Activated T-cell treated with anti-CD3 and anti-CD28 coated beads, Interleukin-2, amount 50 U/mL, for 4 hours (primary cell): ENCODE measurements around the gene G0S2. TPM values are rescaled to one million over a fixed set of nuclear protein-coding genes. Genes with fewer than 3 reads are reported as not detected.

ENCODE experiments used
- ATAC-seq, 2 donors: fragments of 200-7000 bp; cut with Tn5 transposase; one replicate each; pipeline ENCODE4 v1.10.0; 2021
- DNase-seq: peaks from one replicate; pipeline ENCODE4 v3.0.0-alpha.2; 2020
- H3K27me3 Mint-ChIP-seq: one replicate; pipeline ENCODE4 v1.8.0; 2021; ENCODE audit warnings: low read depth, mixed read lengths
- H3K36me3 Mint-ChIP-seq: one replicate; pipeline ENCODE4 v1.8.0; 2022; ENCODE audit warnings: mixed read lengths; ENCODE audit not compliant: insufficient read depth
- H3K4me1 Mint-ChIP-seq: one replicate; pipeline ENCODE4 v1.8.0; 2021; ENCODE audit warnings: low read depth, mixed read lengths
- H3K4me3 Mint-ChIP-seq: one replicate; pipeline ENCODE4 v1.8.0; 2021; ENCODE audit warnings: mild to moderate bottlenecking, moderate library complexity, mixed read lengths
- H3K9me3 Mint-ChIP-seq: one replicate; pipeline ENCODE4 v1.8.0; 2021; ENCODE audit warnings: mixed read lengths
- total RNA-seq, 3 donors: library from RNA; stranded (reverse); gene quantifications; one replicate each; pipeline ENCODE4 v1.2.1, GENCODE V29; 2021

G0S2 gene
- total RNA-seq, 3 donors from 2014 or later, result 16.3 to 55.6 (median 39.0) TPM

DNA sequence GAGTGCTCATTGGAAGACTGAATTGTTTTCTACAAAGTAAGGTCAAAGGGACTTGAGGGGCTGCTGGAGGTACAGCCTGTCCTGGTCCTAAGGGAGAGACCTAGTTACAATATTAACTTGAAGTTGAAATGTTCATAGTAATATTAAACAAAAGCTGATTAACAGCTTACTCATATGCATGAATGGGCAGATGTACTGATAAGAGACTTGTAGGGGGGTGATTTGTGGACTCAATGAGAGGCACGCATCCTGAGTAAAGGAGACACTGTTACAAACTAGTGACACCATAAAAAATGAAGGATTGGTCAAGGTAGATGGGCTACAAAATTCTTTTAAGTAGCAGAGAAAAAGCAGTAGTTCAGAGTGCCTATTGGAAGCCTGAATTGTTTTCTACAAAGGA is 32.1 kb downstream of the G0S2 start:
- no peaks in the 10 kb centered on the region for H3K9me3 Mint-ChIP-seq
- no peak overlapping the region for H3K4me3 Mint-ChIP-seq
- ATAC-seq, result no peak
- peaks cover 50% of the 10 kb centered on the region for H3K4me1 Mint-ChIP-seq
- no peak for DNase-seq
- peaks cover 5% of the 10 kb centered on the region for H3K27me3 Mint-ChIP-seq
- no peaks in the 10 kb centered on the region for H3K36me3 Mint-ChIP-seq

DNA sequence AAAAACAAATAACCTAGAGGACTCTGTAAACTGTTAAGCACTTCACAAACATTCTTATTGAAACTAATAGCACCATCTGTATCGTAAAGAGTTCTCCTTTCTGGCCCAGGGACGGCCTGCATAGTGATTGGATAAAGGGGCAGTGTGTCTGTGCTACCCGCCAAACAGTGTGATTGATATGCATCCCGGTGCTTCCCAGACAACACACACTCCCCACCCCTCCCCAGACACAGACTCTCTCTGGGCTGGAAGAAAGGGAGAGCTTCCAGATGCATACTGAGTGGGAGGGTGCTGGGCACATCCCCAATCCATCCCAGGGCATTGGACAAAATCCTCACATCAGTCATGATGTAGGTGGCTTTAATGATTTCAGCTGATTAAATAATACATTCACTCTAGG is 33.1 kb downstream of the G0S2 start:
- ATAC-seq, result no peak
- Mint-ChIP-seq H3K36me3 (no peaks in the 10 kb centered on the region), H3K4me3 (no peak overlapping the region), H3K9me3 (no peaks in the 10 kb centered on the region), H3K4me1 (peaks cover 50% of the 10 kb centered on the region), H3K27me3 (peaks cover 5% of the 10 kb centered on the region)
- no peak for DNase-seq

DNA sequence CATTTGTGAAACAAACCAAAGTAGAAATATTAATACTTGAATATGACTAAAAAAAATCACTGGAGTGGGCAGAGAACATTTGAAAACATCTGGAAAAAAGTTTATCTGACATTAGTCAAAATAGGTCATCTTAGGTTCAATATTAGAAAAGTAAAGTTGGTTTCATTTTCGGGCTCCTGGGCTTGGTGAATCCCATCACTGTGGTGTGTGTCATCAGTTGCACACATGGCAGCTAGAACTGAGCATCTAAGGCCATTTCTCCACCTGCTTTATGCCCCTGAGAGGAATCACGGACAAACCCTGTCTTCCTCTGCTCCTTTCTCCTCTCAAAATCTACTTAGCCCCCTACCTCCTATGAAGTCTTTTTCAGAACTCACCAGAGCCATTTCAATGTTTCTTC is 34.9 kb downstream of the G0S2 start:
- DNase-seq, result no peak

DNA sequence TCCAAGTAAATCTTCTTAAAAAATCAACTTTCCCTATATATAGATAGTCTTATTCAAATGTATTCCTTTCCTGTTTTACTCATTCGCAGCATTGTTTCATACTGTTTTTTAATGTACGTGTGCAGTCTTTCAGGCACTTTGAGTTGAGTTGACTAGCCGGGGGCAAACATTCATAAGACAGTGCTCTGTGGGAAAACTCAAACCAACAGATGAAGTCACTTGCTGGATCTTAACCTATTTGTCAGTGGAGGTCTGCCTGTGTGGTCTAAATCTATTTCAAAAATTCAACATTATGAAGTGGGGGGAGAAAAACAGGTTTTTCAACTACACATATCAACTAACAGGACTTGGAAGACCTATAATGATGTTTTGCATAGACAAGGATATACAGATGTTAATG is 35.6 kb downstream of the G0S2 start:
- DNase-seq (no peak), ATAC-seq (peak in 1 of 2 donors; percentile 23)
- Mint-ChIP-seq H3K9me3 (no peaks in the 10 kb centered on the region), H3K4me3 (no peak overlapping the region), H3K27me3 (no peaks in the 10 kb centered on the region), H3K4me1 (peaks cover 43% of the 10 kb centered on the region), H3K36me3 (peaks cover 2% of the 10 kb centered on the region)

More for the DNA sequence above, 34.9 kb downstream of the G0S2 start:
- Mint-ChIP-seq H3K9me3 (no peaks in the 10 kb centered on the region), H3K4me1 (peaks cover 40% of the 10 kb centered on the region), H3K27me3 (no peaks in the 10 kb centered on the region), H3K4me3 (peak overlapping the region; percentile 17), H3K36me3 (peaks cover 2% of the 10 kb centered on the region)
- ATAC-seq, result peak in 1 of 2 donors; percentile 38

DNA sequence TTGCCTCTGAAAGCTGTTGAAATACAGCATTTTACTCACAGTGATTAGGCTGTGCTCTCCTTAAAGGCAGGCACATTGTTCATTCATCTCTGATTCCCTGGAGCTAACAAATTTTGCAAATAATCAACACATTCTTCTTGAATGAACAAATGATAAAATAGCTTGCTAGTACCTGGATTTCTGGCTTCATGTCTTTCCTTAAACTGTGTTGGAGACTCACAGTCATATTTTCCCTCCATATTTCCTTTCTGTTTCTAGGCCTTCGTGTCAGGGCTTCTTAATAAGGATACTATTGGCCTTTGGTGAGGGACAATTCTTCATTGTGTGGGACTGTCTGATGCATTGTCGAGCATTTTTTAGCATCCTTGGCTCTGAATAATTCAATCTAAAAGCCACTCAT is 39.1 kb downstream of the G0S2 start:
- Mint-ChIP-seq H3K4me1 (peaks cover 42% of the 10 kb centered on the region), H3K36me3 (peaks cover 2% of the 10 kb centered on the region)

DNA sequence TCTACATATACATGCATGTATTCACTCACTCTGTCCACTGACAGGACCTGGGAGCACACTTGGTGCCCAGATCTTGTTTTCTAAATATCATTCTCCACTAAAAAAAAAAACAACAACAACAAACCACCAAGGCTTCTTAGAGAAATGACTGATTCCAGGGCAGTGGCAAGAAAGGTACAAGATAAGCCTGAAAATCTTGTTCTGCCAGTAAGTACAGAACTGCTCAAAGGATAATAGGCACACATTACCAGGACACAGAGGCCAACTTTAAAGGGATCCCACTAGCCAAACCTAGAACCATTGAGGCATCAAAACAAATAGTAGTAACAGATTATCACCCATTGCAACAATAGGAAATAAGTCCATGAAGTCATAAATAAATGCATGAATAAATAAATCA is 40.1 kb downstream of the G0S2 start:
- no peaks in the 10 kb centered on the region for H3K27me3 Mint-ChIP-seq
- no peaks in the 10 kb centered on the region for H3K9me3 Mint-ChIP-seq
- no peak for ATAC-seq
- H3K4me1 Mint-ChIP-seq, result peaks cover 32% of the 10 kb centered on the region
- DNase-seq, result no peak
- peak overlapping the region; percentile 25 for H3K4me3 Mint-ChIP-seq
- peaks cover 2% of the 10 kb centered on the region for H3K36me3 Mint-ChIP-seq

More for the DNA sequence above, 39.1 kb downstream of the G0S2 start:
- DNase-seq (no peak), ATAC-seq (no peak)
- H3K4me3 Mint-ChIP-seq, result peak overlapping the region; percentile 54
- H3K27me3 Mint-ChIP-seq, result no peaks in the 10 kb centered on the region
- no peaks in the 10 kb centered on the region for H3K9me3 Mint-ChIP-seq

DNA sequence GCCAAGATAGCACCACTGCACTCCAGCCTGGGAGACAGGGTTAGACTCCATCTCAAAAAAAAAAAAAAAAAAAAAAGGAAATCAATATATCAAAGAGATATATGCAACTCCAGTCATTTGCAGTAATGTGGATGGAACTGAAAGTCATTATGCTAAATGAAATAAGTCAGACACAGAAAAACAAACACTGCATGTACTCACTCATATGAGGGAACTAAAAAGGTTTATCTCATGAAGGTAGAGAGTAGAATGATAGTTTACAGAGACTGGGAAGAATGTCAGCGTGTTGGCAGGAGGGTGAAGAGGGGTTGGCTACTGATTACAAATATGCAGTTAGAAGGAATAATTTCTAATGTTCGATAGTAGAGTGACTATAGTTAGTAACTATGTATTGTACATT is 42.6 kb downstream of the G0S2 start:
- Mint-ChIP-seq H3K4me3 (no peak overlapping the region), H3K27me3 (no peaks in the 10 kb centered on the region), H3K4me1 (peaks cover 26% of the 10 kb centered on the region), H3K9me3 (no peaks in the 10 kb centered on the region), H3K36me3 (peaks cover 2% of the 10 kb centered on the region)
- no peak for DNase-seq
- peak; percentile 50 to 55 for ATAC-seq

DNA sequence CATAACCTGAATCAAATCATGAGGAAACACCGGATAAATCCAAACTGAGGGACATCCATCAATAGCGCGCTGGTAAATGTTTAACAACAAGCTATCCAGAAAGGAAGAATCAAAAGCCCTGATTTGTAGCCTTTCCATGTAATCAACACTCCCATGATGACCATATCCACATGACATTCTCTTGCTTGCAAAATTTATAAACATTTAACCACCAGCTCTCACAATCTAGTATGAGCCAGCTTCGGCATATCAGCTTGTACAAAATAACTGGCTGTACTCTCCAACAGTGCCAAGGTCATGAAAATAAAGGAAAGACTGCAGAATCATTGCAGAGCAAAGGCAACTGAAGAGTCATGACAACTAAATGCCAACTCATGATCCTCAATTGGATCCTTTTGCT is 45.1 kb downstream of the G0S2 start:
- Mint-ChIP-seq H3K4me1 (peaks cover 36% of the 10 kb centered on the region), H3K9me3 (no peaks in the 10 kb centered on the region), H3K36me3 (no peaks in the 10 kb centered on the region), H3K27me3 (no peaks in the 10 kb centered on the region), H3K4me3 (no peak overlapping the region)
- ATAC-seq (no peak), DNase-seq (no peak)

DNA sequence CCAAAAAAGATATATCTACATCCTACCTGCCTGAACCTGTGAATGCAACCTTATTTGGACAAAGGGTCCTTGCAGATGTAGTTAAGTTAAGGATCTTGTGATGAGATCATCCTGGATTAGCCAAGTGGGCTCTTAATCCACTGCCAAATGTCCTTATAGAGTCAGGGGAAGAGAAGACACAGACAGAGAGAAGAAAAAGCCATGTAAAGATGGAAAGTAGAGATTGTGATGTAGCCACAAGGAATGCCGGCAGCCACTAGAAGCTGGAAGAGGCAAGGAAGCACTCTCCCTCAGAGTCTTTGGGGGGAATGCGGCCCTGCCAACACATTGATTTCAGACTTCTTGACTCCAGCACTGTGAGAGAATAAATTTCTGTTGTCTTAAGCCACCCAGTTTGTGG is 45.6 kb downstream of the G0S2 start:
- H3K4me1 Mint-ChIP-seq, result peaks cover 36% of the 10 kb centered on the region
- no peaks in the 10 kb centered on the region for H3K9me3 Mint-ChIP-seq
- H3K36me3 Mint-ChIP-seq, result no peaks in the 10 kb centered on the region
- no peak for ATAC-seq
- no peak overlapping the region for H3K4me3 Mint-ChIP-seq
- H3K27me3 Mint-ChIP-seq, result no peaks in the 10 kb centered on the region
- no peak for DNase-seq

DNA sequence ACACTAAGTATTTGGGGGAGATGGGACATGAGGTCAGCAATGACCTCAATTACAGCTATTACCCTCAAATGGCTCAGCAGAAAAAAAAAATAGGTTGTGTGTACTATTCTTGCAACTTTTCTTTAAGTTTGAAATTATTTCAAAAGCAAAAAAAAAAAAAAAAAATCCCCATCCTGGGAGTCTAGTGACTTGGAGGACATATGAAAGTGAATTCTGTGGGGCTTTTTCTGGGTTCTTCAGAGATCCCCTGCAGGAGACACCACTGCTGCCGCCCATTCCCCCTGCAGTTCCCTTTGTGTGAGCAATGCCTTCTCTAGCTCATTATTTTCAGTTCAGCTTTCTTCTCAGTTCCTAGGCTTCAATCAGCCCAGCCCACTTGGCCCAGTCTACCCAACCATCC is 46.1 kb downstream of the G0S2 start:
- no peak for DNase-seq
- H3K9me3 Mint-ChIP-seq, result no peaks in the 10 kb centered on the region
- no peak overlapping the region for H3K4me3 Mint-ChIP-seq
- no peaks in the 10 kb centered on the region for H3K36me3 Mint-ChIP-seq
- peaks cover 33% of the 10 kb centered on the region for H3K4me1 Mint-ChIP-seq
- no peaks in the 10 kb centered on the region for H3K27me3 Mint-ChIP-seq
- ATAC-seq, result no peak

DNA sequence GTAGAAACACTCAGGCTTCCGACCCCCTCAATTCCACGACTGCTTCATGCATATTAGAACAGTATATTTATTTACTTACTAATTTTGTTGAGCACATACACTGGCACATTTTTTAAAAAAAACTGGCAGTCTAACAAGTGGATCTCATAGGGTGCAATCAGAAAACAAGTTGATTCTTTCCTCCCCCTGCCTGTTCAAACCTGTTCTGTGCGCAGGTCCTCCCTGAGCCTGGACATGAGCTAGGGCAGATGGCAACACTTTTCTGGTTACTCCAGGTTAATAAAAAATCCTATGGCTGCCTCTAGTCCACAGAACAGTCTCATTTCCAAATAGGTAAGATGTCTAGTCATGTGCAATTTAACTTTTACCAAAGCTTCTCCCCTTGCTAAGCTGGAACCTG is 48.1 kb downstream of the G0S2 start:
- H3K4me1 Mint-ChIP-seq, result peaks cover 38% of the 10 kb centered on the region
- H3K36me3 Mint-ChIP-seq, result no peaks in the 10 kb centered on the region
- H3K27me3 Mint-ChIP-seq, result no peaks in the 10 kb centered on the region
- no peak overlapping the region for H3K4me3 Mint-ChIP-seq
- H3K9me3 Mint-ChIP-seq, result no peaks in the 10 kb centered on the region
- DNase-seq, result no peak
- no peak for ATAC-seq

DNA sequence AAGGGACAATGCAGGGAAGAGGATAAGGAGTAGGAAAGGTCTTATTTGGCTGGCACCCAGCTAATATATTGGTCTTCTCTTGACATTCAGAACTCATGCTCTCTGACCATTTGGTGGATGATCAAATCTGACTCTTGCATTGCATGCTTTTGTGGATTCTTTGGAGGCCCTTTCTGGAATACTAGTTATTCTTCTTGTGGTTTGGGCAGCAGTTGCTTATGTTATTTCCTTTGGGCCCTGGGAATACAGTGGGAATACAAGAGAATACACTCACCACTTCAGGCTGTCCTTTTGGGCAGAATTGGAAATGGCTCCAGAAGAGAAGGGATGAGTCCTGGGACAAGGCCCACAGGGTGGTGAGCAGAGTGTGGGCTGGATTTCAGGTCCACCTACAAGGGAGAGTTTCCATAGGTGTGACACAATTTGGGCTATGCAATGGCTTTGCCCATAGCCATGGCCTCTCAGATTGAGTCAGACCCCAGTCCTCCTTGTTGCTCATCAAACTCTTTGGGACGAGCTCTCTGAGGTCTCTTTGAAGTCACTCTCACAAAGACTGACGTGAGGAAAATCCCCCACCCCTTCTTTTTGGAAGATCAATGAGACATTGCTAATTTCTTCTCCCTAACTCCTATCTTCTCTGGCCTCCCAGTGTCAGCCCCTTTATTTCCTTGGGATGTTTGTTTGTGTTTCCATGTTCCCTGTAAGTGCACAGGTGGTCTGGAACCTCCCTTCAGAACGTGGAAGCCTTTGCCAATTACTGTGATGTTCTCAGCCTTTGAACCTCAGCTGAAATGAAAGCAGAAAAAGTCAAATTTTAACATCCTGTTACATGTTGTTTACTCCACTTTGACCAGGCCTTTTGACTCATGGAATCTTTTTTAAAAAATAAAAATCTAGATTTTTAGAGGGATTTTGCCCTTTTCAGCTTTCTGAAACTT is 48.8 kb downstream of the G0S2 start:
- H3K4me3 Mint-ChIP-seq, result peak overlapping the region; percentile 47
- H3K36me3 Mint-ChIP-seq, result no peaks in the 10 kb centered on the region
- peaks cover 38% of the 10 kb centered on the region for H3K4me1 Mint-ChIP-seq

More for the DNA sequence above, 48.8 kb downstream of the G0S2 start:
- DNase-seq, result no peak
- H3K9me3 Mint-ChIP-seq, result no peaks in the 10 kb centered on the region
- no peaks in the 10 kb centered on the region for H3K27me3 Mint-ChIP-seq
- ATAC-seq, result peak; percentile 95 to 97
